Dermis blood vessel endothelial cell (primary cell): ENCODE measurements around the gene RNF166. TPM values are rescaled to one million over a fixed set of nuclear protein-coding genes. Genes with fewer than 3 reads are reported as not detected.

Experiments used
- DNase-seq: peaks from one replicate; pipeline ENCODE4 v3.0.0; 2010
- total RNA-seq: library from RNA; depleted of rRNA; stranded (reverse); fragments of >200 nt; gene quantifications from 2 replicates; pipeline ENCODE4 v1.2.3, GENCODE V29; 2014

RNF166 gene
- total RNA-seq, 1 donor from 2014 or later, result 15.1 TPM

GRCh38 chr16:88650749-88651275 lies 55.4 kb downstream of the RNF166 start, which contains the start of gene CYBA:
Gene CYBA, minus strand, starts transcription at chr16:88651053. Its CDS starts 40 bp downstream, at chr16:88651013.
- DNase-seq, result peak; percentile 53

DNA sequence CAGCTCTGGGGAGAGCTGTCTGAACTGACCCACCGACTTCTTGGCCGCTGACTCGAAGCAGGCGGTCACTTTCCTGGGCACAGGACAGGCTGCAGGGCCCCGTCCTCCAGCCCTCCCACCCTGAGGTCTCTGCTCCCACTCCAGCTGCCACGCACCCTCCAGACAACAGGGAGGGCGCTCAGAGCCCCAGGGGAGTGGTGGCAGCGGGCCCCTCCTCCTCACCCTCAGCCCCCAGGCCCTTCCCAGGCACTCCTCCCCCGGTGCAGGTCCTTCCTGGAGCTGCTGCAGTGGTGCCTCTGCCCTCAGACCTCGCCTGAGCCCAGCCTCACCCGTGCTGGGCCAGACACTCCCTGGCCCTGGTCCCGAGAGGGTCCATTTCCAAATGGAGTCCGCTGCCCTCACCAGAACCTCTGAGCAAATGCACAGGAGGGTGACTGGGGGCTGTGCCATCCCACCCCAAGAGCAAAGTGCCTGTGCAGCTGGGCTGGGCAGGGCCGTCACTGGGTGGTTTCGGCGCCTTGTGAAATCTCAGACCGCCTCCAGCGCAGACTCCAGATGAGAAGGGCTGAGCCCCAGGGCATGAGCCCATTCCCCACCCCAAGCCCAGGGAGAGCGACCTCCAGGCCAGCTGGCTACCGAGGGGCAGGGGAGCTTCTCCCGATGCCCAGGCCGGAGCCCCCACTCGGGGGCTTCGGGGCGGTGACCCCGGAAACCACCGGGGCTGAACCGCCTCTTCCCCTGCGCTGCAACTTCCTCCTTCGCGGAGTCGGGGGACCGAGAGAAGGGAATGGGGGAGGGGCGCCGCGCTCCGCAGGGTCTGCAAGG lies 56.1 kb downstream of the RNF166 start:
- DNase-seq, result peak; percentile 7

DNA sequence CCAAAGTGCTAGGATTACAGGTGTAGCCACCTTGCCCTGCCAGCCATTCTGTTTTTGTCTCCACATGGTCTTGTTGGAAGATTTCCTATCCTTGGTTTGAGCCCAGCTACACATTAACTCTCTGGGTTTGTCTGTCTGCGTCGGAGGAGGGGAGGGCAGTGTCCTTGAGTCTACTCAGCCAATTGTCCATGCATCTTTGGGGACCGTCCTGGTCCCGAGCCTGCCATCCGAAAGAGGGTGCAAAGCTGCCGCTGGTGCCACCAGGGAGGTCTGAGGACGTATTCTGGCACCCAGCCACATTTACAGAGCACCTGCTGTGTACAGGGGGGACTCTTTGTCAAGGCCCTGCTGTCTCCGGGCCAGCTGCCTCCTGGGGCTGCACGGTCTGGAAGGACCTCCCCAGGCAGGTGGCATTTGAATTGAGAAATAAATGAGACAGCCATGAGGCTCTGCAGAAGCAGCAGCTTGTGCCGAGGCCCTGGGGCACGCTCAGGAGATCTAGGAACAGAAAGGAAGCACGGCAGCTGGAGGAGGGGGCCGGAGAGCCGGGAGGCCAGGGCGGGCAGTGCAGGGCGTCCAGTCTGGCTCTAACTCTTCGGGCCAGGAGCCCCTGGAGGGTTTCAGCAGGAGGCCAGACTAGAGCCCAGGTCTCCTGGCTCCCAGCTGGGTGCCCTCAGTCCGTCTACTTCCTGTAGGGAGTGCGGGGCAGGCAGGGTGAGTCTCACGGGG lies 56.8 kb downstream of the RNF166 start:
- DNase-seq, result no peak

GRCh38 chr16:88647178-88648070 lies 58.8 kb downstream of the RNF166 start:
- DNase-seq, result no peak

Other genes starting within 250 kb of the RNF166 start
- 15.3 and 17.3 TPM in 2 replicates for gene ZC3H18, start 136.0 kb downstream of the RNF166 start, total RNA-seq
- not detected in 2 replicates for gene IL17C, start 67.8 kb downstream of the RNF166 start, total RNA-seq
- gene CYBA, start 55.4 kb downstream of the RNF166 start, total RNA-seq, result 135 and 286 TPM in 2 replicates
- 63.3 and 119 TPM in 2 replicates for gene MVD, start 43.3 kb downstream of the RNF166 start, total RNA-seq
- gene SNAI3, start 19.9 kb downstream of the RNF166 start, total RNA-seq, result 0.09 TPM in 1 of 2 replicates, not detected in the other
- gene CTU2, start 95 bp upstream of the RNF166 start, total RNA-seq, result 11.6 and 17.6 TPM in 2 replicates
- gene PIEZO1, start 78.8 kb upstream of the RNF166 start, total RNA-seq, result 354 and 766 TPM in 2 replicates
- 5.8 and 22.2 TPM in 2 replicates for gene CDT1, start 97.4 kb upstream of the RNF166 start, total RNA-seq
- gene APRT, start 105.5 kb upstream of the RNF166 start, total RNA-seq, result 100 and 138 TPM in 2 replicates
- 25.0 and 26.3 TPM in 2 replicates for gene GALNS, start 150.5 kb upstream of the RNF166 start, total RNA-seq
- gene TRAPPC2L, start 150.7 kb upstream of the RNF166 start, total RNA-seq, result 31.6 and 46.6 TPM in 2 replicates
- gene PABPN1L, start 160.3 kb upstream of the RNF166 start, total RNA-seq, result not detected in 2 replicates